Glomerular visceral epithelial cell (primary cell): Measurements from ENCODE around the gene CWF19L1.

Source experiments
- DNase-seq: peaks from one replicate; pipeline ENCODE4 v3.0.0-alpha.2; 2016; ENCODE audit errors: extremely low spot score

The CWF19L1 gene

DNA sequence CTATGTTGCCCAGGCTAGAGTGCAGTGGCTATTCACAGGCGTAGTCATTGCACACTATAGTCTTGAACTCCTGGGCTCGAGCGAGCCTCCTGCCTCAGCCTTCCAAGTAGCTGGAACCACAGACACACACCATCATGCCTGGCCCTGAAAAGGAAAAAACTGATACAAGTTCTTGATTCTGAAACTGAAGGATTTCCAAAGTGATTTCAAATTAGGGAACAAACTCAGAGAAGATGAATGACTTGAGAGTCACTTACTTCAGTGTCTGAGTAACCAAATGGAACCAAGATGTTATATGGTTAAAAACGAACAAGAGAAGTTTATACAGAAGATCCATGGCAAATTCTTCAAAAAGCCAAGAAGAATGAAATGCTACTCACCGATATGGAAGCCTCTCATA lies 14.4 kb downstream of the CWF19L1 start:
- no peak for DNase-seq

DNA sequence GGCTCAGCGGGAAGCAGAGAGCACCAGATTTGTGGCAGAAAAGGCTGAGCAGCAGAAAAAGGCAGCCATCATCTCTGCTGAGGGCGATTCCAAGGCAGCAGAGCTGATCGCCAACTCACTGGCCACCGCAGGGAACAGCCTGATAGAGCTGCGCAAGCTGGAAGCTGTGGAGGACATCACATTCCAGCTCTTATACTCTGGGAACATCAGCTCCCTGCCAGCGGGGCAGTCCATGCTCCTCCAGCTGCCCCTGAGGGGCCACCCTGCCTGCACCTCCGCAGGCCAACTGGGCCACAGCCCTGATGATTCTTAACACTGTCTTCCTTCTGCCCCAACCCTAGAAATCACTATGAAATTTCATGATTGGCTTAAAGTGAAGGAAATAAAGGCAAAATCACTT lies 18.6 kb downstream of the CWF19L1 start:
- no peak for DNase-seq

DNA sequence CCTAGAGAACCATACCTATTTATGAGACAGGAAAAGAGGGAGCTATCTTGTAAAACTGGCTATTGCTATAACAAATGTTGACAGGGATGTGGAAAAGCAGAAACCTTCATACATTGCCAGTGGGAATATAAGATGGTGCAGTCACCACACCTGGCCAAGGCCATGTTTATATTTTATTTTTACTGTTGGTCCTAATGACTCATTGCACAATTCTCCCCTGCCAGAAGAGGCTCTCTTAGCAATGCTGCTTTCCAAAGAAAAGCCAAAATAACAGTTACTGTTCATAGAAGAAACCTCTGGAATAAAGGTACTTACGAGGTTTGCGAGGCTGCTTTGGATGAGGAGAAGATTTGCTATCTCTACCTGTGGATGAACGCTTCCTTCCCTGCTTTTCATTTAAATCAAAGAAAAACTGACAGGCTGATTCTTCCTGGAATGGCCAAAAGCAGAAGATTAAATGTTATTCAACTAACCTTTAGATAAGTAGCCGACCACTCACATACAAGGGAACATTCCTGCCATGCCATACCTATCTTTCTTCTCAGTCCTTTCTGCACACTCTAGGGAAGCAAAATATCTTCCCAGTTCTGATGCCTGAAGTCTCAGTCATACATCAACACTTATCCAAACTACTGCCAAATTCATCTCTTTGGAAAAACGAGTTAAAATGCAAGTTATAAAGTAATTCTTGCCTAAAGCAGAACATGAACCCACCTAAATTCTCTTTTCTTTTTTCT lies 21.8 kb downstream of the CWF19L1 start:
- no peak for DNase-seq

DNA sequence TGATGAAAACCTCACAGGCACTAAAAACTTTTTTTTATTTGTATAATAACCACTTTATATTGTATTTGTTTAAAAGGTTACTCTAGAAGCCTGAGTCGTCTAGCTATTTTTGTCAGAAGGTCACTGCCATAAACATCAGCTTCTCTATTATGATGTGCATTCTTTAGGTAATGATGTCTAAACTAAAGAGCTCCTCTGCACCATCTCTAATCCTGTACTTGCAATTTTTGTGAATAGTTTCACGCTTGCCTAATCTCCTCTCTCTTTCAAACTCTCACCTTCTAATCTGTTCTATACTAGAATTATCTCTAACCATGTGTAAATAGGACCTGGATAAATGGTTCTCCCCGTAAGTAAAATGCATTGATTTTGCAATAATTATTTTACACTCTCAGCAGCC lies 27.6 kb downstream of the CWF19L1 start:
- no peak for DNase-seq

DNA sequence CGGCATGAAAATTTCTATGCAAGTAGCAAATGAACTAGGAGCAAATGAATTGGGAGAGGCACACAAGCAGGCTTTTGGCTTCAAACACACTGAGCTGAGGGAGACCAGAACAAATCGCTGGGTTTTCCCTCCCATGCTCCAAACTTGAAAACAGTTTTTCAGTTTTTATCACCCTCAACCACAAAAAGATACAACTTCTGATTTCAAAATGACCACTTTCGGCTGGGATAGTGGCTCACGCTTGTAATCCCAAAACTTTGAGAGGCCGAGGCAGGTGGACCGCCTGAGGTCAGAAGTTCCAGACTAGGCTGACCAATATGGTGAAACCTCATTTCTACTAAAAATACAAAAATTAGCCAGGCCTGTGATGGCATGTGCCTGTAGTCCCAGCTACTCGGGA lies 29.0 kb downstream of the CWF19L1 start:
- DNase-seq: no peak

DNA sequence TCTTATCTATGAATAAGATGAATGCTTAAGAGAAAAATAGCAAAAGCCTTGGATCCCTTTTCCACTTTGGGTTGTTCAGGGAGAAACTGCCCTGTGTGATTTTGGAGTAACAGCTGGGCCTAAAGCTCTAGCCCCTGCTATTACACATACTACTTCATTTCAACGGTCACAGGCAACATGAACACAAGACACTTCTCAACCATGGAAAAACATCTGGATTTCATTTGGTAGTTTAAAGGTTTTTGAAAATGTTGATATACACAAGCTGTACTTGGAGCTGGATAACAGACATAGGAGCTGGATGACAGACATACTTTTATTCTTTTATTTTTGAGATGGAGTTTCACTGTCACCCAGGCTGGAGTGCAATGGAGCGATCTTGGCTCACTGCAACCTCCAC lies 35.3 kb downstream of the CWF19L1 start:
- DNase-seq: no peak

DNA sequence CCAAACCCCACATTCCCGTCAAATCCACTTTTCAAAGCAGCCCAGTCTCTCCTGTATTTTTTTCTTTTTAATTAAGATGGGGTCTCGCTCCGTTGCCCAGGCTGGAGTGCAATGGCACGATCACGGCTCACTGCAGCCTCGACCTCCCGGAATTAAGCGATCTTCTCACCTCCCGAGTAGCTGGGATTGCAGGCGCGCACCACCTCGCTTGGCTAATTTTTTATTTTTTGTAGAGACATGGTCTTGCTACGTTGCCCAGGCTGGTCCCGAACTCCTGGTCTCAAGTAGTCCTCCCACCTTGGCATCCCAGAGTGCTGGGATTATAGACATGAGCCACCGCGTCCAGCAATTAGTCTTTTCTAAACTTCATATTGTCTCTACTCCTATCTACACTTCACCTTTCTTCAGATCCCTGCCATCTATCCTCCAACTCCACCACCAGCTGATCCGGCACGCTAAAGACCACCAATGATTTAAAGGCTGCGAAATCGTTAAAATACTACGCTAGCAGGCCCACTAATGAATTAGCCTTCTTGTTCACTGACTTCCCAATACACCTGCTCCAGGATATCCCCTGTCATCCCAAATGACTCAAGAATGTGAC lies 37.5 kb downstream of the CWF19L1 start:
- no peak for DNase-seq

DNA sequence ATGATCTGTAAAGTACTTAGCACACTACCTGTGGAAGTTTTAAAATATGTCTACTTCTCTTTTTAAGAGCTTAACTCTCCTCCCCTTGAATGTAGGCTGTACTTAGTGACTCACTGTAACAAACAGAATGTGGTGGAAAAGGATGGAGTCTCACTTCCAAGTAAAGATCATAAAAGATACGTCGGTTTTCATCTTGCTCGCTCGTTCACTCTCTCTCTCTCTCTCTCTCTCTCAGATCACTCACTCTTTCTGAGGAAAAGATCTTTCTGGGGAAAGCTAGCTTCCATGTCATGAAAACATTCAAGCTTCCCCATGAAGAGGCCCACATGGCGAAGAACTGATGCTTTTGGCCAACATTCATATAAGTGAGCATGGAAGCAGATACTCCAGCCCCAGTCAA lies 43.6 kb downstream of the CWF19L1 start:
- DNase-seq: no peak

DNA sequence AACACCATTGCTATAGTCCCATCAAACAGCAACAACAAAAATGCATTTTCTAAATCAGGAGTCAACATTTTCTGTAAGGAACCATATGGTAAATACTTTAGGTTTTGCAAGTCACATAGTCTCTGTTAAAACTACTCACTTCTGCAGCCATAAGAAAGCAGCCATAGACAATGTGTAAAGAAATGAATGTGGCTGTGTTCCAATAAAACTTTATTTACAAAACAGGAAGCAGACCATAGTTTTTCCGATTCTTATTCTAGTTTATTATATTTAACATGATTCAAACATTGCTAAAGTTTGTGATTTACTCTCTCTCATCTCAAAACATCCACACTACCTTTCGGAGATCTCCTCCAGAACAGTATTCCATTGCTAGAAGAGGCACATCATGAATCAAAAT lies 44.9 kb downstream of the CWF19L1 start:
- DNase-seq: no peak

DNA sequence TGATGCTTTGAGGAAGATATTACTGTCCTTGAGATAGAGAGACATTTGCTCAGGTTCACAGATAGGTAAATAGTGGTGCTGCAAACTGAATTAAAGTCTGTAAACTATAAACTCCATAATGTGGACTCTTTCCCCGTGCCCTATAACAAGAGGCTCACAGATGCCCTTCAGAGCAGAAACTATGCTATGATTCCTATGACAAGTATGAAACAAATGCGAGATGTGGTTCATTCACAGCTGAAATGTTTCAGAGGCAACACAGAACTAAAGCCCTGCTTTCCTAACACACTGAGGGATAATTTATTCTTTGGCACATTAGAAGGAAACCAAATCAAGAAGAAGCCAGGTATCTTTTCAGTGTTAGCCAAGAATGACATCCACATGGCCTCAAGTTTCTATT lies 51.4 kb downstream of the CWF19L1 start:
- no peak for DNase-seq

DNA sequence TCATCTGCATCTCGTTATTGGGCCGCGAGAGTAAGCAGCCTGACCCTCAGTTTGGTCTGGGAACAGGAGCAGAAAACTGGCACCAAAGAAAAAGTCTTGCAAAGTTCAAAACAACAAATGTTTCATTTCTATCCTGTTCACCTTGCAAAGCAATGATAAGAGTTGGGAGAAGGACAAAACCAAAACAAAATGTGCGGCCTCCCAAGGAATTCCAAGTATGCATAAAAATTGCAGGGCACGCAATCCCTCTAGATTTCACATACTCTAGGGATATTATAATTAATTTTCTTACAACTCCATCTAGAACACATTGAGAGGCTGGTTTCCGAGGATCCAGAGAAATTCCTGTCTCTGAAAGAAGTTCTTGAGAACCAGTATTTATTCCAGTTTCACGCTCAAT lies 58.1 kb downstream of the CWF19L1 start:
- DNase-seq: peak; percentile 41

DNA sequence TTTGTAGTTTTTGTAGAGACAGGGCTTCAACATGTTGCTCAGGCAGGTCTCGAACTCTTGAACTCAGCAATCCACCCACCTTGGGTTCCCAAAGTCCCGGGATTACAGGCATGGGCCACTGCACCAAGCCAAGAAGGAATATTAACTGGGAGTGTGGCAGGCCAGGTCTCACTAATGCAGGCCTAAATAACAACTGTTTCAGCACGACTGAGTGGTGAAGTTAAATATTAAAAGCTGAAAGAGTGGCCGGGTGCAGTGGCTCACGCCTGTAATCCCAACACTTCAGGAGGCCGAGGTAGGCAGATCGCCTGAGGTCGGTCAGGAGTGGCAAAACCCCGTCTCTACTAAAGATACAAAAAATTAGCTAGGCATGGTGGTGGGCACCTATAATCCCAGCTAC lies 59.2 kb downstream of the CWF19L1 start:
- peak; percentile 13 for DNase-seq

DNA sequence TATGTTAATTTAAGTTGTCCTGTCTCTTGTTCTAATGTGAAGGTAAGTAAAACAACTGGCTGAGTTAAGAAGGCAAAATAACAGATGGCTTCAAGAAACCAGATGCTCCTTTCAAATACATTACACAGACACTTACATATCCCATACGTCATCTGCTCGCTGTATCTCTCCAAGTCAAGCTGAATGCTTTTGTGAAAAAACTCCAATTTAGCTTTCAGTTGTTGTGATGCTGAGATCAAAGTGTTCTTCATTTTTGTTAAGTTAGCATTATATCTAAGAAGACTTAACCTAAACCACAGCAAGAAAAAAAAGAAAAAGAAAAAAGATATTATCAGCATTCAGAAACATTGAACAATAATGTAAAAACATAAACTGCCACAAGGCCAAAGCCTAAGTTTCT lies 63.1 kb downstream of the CWF19L1 start:
- DNase-seq: no peak

DNA sequence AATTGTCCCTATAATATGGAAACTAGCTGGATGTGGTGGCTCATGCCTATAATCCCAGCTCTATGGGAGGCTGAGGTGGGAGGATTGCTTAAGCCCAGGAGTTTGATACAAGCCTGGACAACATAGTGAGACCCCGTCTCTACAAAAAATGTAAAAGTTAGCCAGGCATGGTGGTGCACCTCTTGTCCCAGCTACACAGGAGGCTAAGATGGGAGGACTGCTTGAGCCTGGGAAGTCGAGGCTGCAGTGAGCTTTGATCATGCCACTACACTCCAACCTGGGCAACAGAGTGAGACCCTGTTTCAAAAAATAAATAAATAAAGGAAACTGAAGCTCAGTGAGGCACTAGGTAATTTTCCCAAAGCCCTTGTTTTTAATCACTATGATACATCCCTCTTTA lies 65.9 kb downstream of the CWF19L1 start:
- no peak for DNase-seq

DNA sequence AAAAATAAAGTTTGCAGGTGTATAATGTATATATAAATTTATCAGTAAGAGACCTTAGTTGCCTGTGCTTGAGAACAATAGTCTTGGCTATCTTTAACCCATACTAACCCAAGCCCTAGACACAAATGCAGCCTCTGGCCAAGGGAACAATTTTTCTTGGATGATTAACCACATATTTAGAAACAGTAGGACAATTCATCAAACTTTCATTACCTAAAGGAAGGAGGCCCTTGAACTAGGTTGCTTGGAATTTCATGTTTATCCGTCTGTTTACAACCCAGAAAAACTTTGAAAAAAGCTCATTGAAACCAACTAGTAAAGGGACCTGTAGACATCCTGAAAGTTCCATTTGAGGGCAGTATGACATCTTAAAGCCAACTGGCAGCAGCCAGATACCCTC lies 72.7 kb downstream of the CWF19L1 start:
- DNase-seq: no peak

DNA sequence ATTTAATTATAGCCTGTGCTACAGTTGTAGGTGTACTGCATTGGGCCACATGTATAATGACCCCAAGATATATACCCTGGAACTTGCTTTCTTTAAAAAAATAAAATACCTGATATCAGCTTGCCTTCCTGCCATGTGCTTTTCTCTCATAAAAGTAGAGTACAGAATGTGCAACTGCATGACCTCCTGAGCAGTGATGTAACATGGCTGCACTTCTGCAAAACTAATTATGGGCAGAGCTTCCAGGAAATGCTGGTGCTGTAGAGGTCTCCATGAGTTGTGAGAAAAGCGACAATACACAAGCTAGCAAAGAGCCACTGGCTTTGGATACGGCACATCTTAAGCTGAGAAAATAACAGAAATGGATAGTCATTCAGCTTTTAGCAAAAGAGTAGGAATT lies 75.1 kb downstream of the CWF19L1 start:
- no peak for DNase-seq

DNA sequence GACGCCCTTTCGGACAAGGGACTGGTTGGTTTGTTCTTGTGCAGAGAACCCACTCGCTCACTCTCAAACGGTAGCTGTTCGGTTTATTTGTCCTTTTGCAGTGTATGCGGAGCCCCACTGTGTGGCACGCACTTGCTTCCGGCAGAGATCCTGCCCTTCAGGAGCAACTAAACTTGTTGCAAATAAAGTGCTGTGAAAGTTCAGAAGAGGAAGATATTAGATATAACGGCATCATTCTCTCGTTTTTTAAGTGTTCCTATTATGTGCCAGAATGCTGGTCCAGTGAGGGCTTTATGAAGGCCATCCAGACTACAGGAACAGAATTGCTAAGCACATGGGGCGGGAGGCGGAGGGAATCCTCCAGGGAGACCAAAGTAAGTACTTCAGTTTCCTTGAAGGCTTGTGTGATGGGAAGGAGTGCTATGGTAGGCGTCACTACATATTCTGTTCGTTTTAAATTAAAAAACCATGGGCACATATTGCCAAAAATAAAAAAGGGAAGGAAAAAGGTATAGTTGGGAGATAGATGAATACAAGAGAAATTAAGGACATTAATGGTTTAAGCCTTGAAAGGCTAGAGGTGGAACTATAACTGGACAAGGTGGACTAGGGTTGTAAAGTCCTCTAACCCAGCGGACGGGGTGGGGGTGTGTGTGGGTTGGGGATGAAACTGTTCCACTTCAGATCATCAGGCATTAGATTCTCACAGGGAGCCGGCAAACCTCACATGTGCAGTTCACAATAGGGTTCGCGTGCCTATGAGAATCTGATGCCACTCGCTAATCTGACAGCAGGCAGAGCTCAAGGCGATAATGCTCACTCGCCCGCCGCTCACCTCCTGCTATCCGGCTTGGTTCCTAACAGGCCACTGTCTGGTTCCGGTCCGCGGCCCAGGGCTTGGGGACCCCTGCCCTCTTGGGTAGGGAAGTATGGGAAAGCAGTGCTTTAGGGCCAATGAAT lies 80.9 kb downstream of the CWF19L1 start:
- peak; percentile 11 for DNase-seq

DNA sequence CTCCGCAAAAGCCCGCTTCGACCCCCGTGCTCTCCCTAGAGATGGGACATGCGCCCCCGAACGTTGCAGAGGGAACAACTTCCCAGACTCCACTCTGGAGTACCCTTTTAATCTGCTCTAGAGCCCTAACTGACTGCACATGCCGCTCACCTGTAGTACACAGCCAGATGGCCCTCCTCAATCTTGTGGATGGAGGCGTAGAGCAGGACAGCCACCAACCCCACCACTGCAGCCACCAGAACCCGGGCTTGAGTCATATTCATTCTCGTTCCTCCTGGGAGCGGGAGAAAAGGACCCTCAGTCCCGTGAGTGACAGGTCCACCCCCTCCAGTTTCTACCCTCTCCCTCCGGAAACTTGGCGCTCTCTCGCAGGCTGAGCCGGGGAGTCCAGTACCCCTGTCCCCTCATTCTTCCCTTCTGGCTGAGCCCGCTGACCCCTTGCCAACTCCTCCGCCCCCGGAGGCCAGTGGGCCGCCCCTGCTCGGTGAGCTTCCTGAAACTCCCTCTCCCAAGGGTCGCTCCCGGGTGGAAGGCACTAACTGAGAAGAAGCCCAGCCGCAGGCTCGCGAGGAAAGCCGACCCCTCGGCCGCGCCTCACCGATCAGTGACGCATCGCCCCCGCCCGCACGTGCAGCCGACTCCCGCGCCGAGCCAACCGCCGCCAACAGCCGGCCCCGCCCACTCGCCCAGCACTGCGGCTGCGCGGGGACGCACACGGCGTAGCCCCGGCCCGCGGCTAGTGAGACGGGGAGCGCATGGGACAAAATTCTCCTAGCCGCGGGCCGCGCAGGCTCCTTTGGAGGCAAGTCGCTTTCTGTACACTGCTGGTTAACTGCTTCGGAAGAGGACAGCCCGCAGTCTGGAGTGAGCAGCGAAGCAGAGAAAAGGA lies 81.8 kb downstream of the CWF19L1 start, which contains the start of gene ERLIN1:
Gene ERLIN1, minus strand, starts transcription at position 666 of the 889 bp plus-strand sequence. Its CDS starts 403 bp downstream, at position 263.
- peak; percentile 92 for DNase-seq

DNA sequence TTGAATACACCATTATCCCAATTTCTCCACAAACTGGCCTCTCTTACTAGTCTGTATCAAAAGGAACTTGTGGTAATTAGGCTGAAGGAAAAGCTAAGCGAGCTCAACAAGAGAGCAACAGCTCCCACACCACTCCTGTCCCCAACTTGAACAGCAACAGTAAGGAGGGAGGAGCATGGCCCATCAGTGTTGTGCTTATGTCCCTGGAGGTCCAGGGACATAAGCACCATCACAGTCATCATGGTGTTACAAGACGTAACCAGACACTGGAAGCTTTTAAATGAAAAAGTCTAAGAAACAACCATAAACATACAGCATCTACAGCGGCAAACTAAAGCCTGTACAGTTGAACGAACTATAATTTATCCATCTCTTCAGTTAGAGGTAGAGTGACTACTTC lies 82.6 kb downstream of the CWF19L1 start:
- peak; percentile 16 for DNase-seq

DNA sequence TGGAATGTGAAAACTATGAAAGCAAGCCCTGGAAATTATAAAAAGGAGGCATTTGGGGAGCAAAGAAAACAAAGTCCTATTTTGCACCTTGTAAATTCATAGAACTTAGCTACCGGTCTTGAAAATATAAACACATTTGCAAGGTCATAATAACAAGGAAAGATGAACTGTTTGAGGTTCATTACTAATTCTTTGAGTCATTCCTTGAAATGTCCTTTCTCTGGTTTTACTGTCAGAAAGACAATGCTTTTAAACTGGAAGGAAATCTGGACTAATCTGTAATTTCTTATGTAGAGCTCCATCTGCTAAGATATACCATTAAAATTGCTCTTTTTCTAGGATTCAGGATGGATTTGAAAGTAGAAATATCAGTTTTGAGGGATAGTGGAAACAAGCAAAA lies 83.0 kb downstream of the CWF19L1 start:
- DNase-seq: no peak

DNA sequence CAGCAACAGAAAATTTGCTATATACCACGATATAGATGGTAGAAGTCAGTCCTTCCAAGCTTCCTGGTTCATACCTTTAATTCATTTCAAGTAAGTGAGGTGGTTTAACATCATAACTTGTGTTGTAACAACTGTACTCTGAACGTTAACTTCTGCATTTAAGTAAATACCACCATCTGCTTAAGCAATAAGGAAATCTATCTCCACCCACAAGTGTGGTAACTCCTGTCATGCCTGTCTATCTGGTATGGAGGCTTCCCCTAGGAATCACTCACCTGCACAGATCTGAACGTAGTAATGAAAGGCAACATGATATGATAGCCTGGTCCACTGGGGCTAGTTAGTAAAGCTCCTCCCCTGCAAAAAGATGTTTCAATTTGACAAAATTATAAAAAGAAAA lies 84.0 kb downstream of the CWF19L1 start:
- DNase-seq: peak; percentile 3

DNA sequence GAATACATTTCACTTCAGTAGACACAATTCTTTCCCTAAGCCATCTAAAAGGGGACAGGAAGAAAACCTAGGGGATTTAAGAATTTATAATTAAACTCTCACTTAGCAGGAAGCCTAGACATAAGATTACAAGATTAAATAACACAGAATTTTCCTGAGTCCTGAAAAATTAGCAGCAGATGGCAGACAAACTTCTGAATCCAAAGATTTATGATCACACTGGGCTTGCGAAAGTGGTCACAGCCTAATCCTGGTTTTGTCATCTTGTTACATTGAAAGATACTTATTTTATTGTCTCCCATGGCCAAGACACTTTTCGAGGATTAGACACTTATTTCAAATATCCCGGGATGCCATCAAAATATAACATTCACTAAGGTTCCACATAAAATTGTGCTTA lies 84.5 kb downstream of the CWF19L1 start:
- DNase-seq: no peak
